GM10266 (cell line): ENCODE data around the gene SLC18B1.
A peak's percentile ranks its signal among the peaks of the same experiment; 100 is the strongest.

ENCODE experiments used
- DNase-seq: peaks from one replicate; pipeline ENCODE4 v3.0.0; 2012; ENCODE audit errors: extremely low spot score
- CTCF ChIP-seq: IDR thresholded peaks from 2 replicates; pipeline ENCODE4 v1.5.1; 2012; ENCODE audit warnings: mild to moderate bottlenecking, low read depth; ENCODE audit not compliant: control insufficient read depth, insufficient read depth; ENCODE audit errors: missing control alignments

SLC18B1 gene

GRCh38 chr6:132768051-132768517 is 30.4 kb downstream of the SLC18B1 start:
- peak; percentile 76 for TF ChIP-seq CTCF
- peak; percentile 32 for DNase-seq

- DNase-seq, result no peak
- TF ChIP-seq CTCF, result no peak
These were observed 32.9 kb downstream of the SLC18B1 start for GRCh38 chr6:132765560-132765959.

GRCh38 chr6:132764370-132764769 is 34.1 kb downstream of the SLC18B1 start:
- no peak for TF ChIP-seq CTCF
- DNase-seq, result no peak

GRCh38 chr6:132763269-132763668 is 35.2 kb downstream of the SLC18B1 start:
- no peak for TF ChIP-seq CTCF
- DNase-seq, result peak; percentile 68

- TF ChIP-seq CTCF, result no peak
- no peak for DNase-seq
These were observed 38.2 kb downstream of the SLC18B1 start for GRCh38 chr6:132760256-132760655.

GRCh38 chr6:132758689-132759088 is 39.7 kb downstream of the SLC18B1 start:
- no peak for TF ChIP-seq CTCF
- DNase-seq, result no peak

- no peak for DNase-seq
- no peak for TF ChIP-seq CTCF
These were observed 46.2 kb downstream of the SLC18B1 start for GRCh38 chr6:132752255-132752654.

- TF ChIP-seq CTCF, result no peak
- DNase-seq, result no peak
These were observed 46.6 kb downstream of the SLC18B1 start for GRCh38 chr6:132751828-132752227.
